Epithelial cell of esophagus (primary cell): ENCODE measurements around the gene LRRIQ4.

Source experiments
- DNase-seq: peaks from one replicate; pipeline ENCODE4 v3.0.0; 2010; ENCODE audit warnings: low read depth
- H3K4me3 ChIP-seq: 2 replicates; pipeline ENCODE4 v1.5.1; 2011; ENCODE audit warnings: mild to moderate bottlenecking, low read length, control low read depth
- TF ChIP-seq, protein P1 (sequence below): IDR thresholded peaks from 2 replicates; pipeline ENCODE4 v1.5.1; 2011; ENCODE audit warnings: low read depth, mild to moderate bottlenecking, low read length, control low read depth, inconsistent platforms; ENCODE audit not compliant: insufficient read depth; ENCODE audit errors: missing control alignments

The LRRIQ4 gene

DNA sequence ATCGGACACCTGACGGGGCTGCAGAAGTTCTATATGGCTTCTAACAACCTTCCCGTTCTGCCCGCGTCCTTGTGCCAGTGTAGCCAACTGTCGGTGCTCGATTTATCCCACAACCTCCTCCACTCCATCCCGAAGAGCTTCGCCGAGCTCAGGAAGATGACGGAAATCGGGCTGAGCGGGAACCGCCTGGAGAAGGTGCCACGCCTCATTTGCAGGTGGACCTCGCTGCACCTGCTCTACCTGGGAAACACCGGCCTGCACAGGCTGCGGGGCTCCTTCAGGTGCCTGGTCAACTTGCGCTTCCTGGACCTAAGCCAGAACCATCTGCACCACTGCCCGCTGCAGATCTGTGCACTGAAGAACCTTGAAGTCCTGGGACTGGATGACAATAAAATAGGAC, 9.9 kb downstream of the LRRIQ4 start:
- no peak overlapping the region for H3K4me3 ChIP-seq
- no peak for DNase-seq
- TF ChIP-seq, protein P1, sequence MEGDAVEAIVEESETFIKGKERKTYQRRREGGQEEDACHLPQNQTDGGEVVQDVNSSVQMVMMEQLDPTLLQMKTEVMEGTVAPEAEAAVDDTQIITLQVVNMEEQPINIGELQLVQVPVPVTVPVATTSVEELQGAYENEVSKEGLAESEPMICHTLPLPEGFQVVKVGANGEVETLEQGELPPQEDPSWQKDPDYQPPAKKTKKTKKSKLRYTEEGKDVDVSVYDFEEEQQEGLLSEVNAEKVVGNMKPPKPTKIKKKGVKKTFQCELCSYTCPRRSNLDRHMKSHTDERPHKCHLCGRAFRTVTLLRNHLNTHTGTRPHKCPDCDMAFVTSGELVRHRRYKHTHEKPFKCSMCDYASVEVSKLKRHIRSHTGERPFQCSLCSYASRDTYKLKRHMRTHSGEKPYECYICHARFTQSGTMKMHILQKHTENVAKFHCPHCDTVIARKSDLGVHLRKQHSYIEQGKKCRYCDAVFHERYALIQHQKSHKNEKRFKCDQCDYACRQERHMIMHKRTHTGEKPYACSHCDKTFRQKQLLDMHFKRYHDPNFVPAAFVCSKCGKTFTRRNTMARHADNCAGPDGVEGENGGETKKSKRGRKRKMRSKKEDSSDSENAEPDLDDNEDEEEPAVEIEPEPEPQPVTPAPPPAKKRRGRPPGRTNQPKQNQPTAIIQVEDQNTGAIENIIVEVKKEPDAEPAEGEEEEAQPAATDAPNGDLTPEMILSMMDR: no peak

DNA sequence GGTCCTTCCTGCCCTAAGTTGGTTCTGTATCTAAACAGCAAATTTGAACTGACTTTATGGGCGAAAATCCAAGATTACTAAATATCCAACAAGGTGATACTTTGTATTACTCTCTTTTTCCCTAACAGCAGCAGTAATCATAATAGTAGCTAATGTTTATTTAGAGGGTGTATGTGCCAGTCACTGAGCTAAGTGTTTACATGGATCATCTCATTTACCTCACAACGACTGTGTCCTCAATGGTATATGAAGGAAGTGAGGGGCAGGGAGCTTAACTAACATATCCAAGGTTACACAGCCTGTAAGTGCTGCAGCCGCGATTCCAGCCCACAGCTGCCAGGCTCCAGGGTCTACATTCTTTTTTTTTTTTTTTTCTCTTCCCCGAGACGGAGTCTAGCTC, 10.3 kb downstream of the LRRIQ4 start:
- no peak overlapping the region for H3K4me3 ChIP-seq
- DNase-seq: no peak

DNA sequence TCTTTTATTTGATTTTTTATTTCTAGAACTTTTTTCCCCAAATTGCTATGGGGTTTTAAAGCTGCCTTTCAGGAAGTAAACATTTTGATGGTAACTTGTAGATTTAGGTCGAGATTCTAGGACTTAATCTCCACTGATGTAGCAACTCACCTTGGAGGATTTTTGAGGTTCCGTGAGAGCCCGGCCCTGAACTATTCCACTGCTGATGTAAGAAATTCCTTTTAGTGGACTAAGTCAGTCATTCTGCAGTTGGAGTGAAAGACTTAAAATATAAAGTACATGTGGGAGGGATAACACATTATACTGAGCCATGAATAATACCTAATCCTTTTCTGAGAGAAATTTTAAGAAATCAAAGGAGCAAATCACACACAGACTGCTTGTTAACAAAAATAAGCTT, 12.6 kb downstream of the LRRIQ4 start:
- no peak for DNase-seq
- H3K4me3 ChIP-seq: no peak overlapping the region
- TF ChIP-seq, protein P1: no peak

More for the DNA sequence above, 10.3 kb downstream of the LRRIQ4 start:
- TF ChIP-seq, protein P1: no peak

DNA sequence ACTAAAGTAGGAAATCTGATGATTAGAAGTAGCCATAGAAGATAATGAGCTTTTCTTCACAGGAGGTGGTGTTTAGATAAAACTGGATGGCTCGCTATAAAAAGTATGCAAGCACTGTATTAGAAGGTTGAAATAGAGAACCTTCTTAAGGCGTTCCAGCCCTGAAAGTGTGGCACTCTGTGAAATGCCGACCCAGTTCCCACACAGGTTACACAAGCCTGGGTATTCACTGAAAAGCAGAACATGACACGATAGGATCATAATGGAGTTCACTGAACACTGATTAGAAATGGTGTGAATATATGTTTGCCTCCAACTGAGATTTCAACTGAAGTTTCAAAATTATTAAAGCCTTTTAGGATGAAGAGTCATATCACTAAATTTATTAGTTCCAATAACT, 15.0 kb downstream of the LRRIQ4 start:
- TF ChIP-seq, protein P1: no peak
- H3K4me3 ChIP-seq: no peak overlapping the region
- no peak for DNase-seq

DNA sequence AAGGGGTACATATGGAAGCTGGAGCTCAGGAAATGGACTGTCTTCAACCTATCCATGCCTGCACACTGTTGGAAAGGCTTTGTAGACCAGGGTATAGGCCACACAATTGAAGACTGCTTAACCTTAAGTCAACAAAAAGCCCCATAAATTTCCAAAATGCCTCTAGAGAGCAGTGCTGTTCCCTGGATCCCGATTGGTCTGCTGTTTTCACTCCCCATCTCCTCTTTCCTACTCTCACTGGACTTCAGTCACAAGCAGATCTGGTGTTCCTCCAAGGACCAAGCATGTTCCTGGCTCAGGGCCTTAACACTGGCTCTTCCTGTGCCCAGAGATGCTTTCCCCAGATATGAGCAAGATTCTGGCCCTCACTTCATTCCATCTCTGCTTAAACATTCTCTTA, 22.9 kb downstream of the LRRIQ4 start:
- TF ChIP-seq, protein P1: no peak
- H3K4me3 ChIP-seq: no peak overlapping the region
- DNase-seq: no peak

DNA sequence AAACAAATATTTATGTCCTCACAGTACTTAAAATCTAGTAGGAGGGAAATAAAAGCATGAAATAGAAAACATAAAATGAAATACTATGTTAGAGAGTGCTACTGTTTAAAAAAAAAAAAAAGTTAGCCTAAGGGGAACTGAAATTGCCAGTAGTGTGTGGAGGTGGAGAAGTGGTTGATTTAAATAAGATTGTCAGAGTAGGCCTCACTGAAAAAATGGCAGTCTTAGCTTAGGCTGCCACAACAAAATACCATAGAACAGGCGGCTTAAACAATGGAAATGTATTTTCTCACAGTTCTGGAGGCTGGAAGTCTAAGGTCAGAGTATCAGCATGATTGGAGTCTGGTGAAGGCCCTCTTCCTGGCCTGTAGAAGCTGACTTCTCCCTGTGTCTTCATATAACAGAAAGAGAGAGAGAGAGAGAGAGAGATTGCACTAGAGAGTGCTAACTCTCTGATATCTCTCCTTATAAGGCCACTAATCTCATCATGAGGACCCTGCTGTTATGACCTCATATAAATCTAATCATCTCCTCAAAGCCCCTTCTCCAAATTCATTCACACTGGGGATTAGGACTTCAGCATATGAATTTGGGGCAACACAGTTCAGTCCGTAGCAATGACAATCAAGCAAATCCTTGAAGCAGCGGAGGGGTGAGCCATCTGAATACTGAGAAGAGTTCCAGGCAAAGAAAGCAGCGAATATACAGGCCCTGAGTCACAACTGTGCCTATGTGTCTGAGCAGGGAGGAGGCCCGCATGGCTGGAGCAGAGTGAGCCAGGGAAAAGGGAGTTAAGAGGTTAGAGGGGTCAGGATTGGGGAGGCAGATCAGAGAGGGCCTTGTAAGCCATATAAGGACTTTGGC, 23.6 kb downstream of the LRRIQ4 start:
- TF ChIP-seq, protein P1: no peak
- no peak overlapping the region for H3K4me3 ChIP-seq
- no peak for DNase-seq

DNA sequence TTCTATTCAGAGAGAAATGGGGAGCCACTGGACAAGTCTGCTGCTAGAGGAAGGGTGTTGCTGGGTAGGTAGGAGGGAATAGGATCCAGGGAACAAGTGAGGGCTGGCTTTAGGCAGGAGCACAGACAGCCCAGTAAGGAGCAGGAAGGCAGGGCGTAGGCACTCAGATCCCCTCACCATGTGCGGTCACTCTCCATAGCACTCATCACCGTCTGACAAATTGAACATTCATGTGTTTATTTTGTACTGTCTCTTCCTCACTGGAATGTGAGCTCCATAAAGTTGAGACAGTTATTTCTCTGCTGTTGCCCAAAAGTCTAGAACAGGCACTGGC, 24.2 kb downstream of the LRRIQ4 start:
- no peak for DNase-seq
- TF ChIP-seq, protein P1: no peak
- no peak overlapping the region for H3K4me3 ChIP-seq
